Omental fat pad (tissue), 4 donors: ENCODE results near the gene EHD3. TPM values are rescaled to one million over a fixed set of nuclear protein-coding genes. Genes with fewer than 3 reads are reported as not detected.

Experiments
- ATAC-seq: fragments of 150-250 bp; one replicate; pipeline ENCODE4 v1.9.1; 2016; ENCODE audit warnings: mild to moderate bottlenecking, moderate library complexity; ENCODE audit not compliant: low FRiP score
- DNase-seq: peaks from one replicate; pipeline ENCODE4 v3.0.0-alpha.2; 2019; ENCODE audit warnings: low spot score
- CTCF ChIP-seq, 3 donors: fragments of 450-650 bp; IDR thresholded peaks; one replicate each; pipeline ENCODE4 v1.5.1; 2016 to 2017; ENCODE audit warnings: antibody characterized with exemption in 3 of 3, mild to moderate bottlenecking in 3 of 3, moderate library complexity in 2 of 3
- small RNA-seq: library from RNA; depleted of rRNA; stranded (forward); fragments of <200 nt; gene quantifications from one replicate; pipeline ENCODE3, GENCODE V24; 2016
- total RNA-seq, 4 donors: library from RNA; depleted of rRNA; stranded (reverse); fragments of >200 nt; gene quantifications; one replicate each; pipeline ENCODE4 v1.1.0, GENCODE V29; 2016

EHD3 gene
- total RNA-seq, 4 donors from 2014 or later: 3.1 to 5.2 (median 3.6) TPM

- TF ChIP-seq CTCF (IDR thresholded peaks at IDR 0.05): no peak
- ATAC-seq (no peak), DNase-seq (no peak)
These were observed 84.7 kb downstream of the EHD3 start for GRCh38 chr2:31318361-31319336.

Small RNA genes lying within 50 kb of the gene (small RNA-seq; reads per million reads assigned to genes)
- not detected for gene RNA5SP90

Other genes with a start within 250 kb of the EHD3 start
- 1 to 10 TPM in 3 of 4 donors, under 1 TPM in 1; 0.65 to 2.6 (median 2.0) TPM for gene GALNT14, start 95.7 kb upstream of the EHD3 start, total RNA-seq
- gene CAPN14, start 16.6 kb upstream of the EHD3 start, total RNA-seq: under 1 TPM in 1 of 4 donors, not detected in 3; 0.13 TPM
- gene XDH, start 180.6 kb downstream of the EHD3 start, total RNA-seq: under 1 TPM in 3 of 4 donors, not detected in 1; 0.31 to 0.63 (median 0.48) TPM